Memory B cell (primary cell): ENCODE data around the gene ACOT6.
"Not testable (repeated sequence)": the region's sequence is repeated elsewhere in the genome, so short reads cannot be mapped to it uniquely, and the experiment has no call there.

Source experiments
- ATAC-seq: fragments of 150-1000 bp; cut with Tn5 transposase; 2 replicates; pipeline ENCODE4 v1.10.0; 2021; ENCODE audit warnings: low read depth, mild to moderate bottlenecking, moderate library complexity
- DNase-seq, 2 donors: peaks; one replicate each; pipeline ENCODE4 v3.0.0; 2022; ENCODE audit warnings: low spot score in 2 of 2
- H3K27ac Mint-ChIP-seq: one replicate; pipeline ENCODE4 v1.8.0; 2022; ENCODE audit warnings: mild to moderate bottlenecking, moderate library complexity, mixed read lengths
- H3K27me3 Mint-ChIP-seq: one replicate; pipeline ENCODE4 v1.8.0; 2022; ENCODE audit warnings: mixed read lengths
- H3K36me3 Mint-ChIP-seq: one replicate; pipeline ENCODE4 v1.8.0; 2022; ENCODE audit warnings: mild to moderate bottlenecking, mixed read lengths
- H3K4me1 Mint-ChIP-seq: one replicate; pipeline ENCODE4 v1.8.0; 2022; ENCODE audit warnings: mixed read lengths
- H3K4me3 Mint-ChIP-seq: one replicate; pipeline ENCODE4 v1.8.0; 2022; ENCODE audit warnings: mild to moderate bottlenecking, moderate library complexity, mixed read lengths
- H3K9me3 Mint-ChIP-seq: one replicate; pipeline ENCODE4 v1.8.0; 2022; ENCODE audit warnings: mixed read lengths

Gene ACOT6

DNA sequence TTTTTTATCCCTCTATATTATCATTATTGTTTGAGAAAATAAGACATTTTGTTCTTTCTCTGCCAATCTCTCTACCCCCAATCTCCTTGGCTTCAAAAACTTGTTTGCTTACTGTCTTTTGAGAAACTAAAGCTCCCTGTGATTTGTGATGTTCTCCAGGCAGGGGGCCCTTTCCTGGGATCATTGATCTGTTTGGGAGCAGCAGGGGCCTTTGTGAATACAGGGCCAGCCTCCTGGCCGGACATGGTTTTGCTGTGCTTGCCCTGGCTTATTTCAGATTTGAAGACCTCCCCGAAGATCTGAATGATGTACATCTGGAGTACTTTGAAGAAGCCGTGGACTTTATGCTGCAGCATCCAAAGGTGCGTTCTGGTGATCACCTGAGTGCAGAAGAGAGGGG is 4.5 kb downstream of the ACOT6 start:
- ATAC-seq (no peak), DNase-seq (no peak)
- H3K27me3 Mint-ChIP-seq, result no peaks in the 10 kb centered on the region
- no peak overlapping the region for H3K4me3 Mint-ChIP-seq
- H3K27ac Mint-ChIP-seq, result no peak overlapping the region
- no peaks in the 10 kb centered on the region for H3K36me3 Mint-ChIP-seq
- no peaks in the 10 kb centered on the region for H3K9me3 Mint-ChIP-seq
- no peaks in the 10 kb centered on the region for H3K4me1 Mint-ChIP-seq

DNA sequence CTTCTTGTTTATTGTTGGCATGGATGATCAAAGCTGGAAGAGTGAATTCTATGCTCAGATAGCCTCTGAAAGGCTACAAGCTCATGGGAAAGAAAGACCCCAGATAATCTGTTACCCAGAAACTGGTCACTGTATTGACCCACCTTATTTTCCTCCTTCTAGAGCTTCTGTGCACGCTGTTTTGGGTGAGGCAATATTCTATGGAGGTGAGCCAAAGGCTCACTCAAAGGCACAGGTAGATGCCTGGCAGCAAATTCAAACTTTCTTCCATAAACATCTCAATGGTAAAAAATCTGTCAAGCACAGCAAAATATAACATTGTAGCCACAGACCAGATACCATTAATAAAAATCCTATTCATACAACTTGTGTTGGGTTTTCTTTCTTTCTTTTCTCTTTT is 7.2 kb downstream of the ACOT6 start:
- Mint-ChIP-seq H3K27me3 (no peaks in the 10 kb centered on the region), H3K36me3 (no peaks in the 10 kb centered on the region), H3K27ac (no peak overlapping the region), H3K9me3 (no peaks in the 10 kb centered on the region), H3K4me1 (no peaks in the 10 kb centered on the region), H3K4me3 (no peak overlapping the region)
- no peak for ATAC-seq
- no peak for DNase-seq

DNA sequence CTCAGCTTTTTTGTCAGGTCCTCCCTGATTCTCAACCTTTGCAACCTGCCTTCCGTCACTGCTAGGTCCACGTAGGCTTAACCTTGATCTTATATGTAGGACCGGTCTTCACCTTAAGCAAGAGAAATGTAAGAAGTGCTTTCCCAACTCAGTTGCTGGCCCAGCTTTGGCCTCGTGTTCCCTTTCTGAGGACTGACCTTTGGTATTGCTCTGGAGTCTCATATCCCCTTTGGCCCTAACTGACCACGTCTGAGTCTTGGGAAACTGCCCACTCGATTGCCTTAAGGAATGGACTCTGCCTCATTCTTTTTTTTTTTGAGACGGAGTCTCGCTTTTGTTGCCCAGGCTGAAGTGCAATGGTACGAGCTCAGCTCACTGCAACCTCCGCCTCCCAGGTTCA is 8.0 kb downstream of the ACOT6 start:
- ATAC-seq (no peak), DNase-seq (no peak)
- Mint-ChIP-seq H3K27me3 (no peaks in the 10 kb centered on the region), H3K4me3 (no peak overlapping the region), H3K4me1 (no peaks in the 10 kb centered on the region), H3K36me3 (no peaks in the 10 kb centered on the region), H3K27ac (no peak overlapping the region), H3K9me3 (no peaks in the 10 kb centered on the region)

DNA sequence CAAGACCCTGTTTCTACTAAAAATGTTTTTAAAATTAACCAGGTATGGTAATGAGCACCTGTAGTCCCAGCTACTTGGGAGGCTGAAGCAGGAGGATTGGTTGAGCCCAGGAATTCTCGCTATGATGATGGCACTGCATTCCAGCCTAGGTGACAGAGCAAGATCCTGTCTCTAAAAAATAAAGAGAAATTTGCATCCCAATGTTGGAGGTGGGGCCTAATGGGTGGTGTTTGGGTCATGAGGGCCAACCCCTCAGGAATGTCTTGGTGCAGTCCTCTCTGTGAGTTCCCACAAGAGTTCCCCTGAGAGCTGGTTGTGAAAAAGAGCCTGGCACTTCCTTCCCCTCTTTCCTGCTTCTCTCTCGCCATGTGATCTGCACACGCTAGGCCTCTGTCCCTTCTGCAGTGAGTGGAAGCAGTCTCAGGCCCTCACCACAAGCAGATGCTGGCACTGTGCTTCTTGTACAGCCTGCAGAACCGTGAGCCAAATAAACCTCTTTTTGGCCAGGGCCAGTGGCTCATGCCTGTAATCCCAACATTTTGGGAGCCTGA is 11.3 kb downstream of the ACOT6 start:
- H3K9me3 Mint-ChIP-seq, result no peaks in the 10 kb centered on the region
- no peak overlapping the region for H3K27ac Mint-ChIP-seq
- H3K27me3 Mint-ChIP-seq, result no peaks in the 10 kb centered on the region
- no peaks in the 10 kb centered on the region for H3K36me3 Mint-ChIP-seq
- ATAC-seq (no peak), DNase-seq (no peak)
- no peaks in the 10 kb centered on the region for H3K4me1 Mint-ChIP-seq
- no peak overlapping the region for H3K4me3 Mint-ChIP-seq

DNA sequence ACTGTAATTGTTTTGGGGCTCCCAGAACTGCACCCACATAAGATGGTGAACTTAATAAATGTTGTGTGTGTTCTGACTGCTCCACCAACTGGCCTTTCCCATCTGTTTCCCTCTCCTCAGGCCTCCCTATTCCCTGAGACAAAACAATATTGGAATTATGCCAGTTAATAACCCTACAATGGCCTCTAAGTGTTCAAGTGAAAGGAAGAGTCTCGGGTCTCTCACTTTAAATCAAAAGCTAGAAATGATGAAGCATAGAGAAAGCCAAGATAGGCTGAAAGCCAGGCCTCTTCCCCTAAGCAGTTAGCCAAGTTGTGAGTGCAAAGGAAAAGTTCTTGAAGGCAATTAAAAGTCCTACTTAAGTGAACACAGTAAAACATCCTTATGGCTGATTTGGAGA is 13.4 kb downstream of the ACOT6 start:
- no peak for DNase-seq
- no peaks in the 10 kb centered on the region for H3K4me1 Mint-ChIP-seq
- no peak for ATAC-seq
- no peaks in the 10 kb centered on the region for H3K27me3 Mint-ChIP-seq
- H3K27ac Mint-ChIP-seq, result no peak overlapping the region
- H3K9me3 Mint-ChIP-seq, result no peaks in the 10 kb centered on the region
- no peak overlapping the region for H3K4me3 Mint-ChIP-seq
- H3K36me3 Mint-ChIP-seq, result no peaks in the 10 kb centered on the region

DNA sequence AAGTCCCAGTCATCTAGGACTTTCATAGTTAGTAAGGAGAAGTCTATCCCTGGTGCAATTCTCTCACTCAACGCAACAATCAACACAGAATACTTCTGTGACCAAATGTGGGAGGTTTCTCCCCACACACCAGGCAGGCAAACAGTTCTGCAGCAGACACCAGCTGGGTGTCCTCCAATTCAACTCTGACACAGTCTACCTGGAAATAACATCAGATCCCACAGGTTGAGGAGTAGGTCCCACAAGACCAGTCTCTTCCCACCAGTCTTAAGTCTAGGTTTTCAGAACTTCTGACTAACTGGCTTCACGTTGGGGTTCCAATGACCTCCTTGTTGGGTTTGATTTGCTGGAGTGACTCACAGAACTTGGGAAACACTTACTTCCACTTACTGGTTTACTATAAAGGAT is 14.8 kb downstream of the ACOT6 start:
- H3K27ac Mint-ChIP-seq, result no peak overlapping the region
- H3K9me3 Mint-ChIP-seq, result no peaks in the 10 kb centered on the region
- ATAC-seq (no peak), DNase-seq (no peak)
- no peak overlapping the region for H3K4me3 Mint-ChIP-seq
- H3K36me3 Mint-ChIP-seq, result no peaks in the 10 kb centered on the region
- H3K27me3 Mint-ChIP-seq, result no peaks in the 10 kb centered on the region
- H3K4me1 Mint-ChIP-seq, result no peaks in the 10 kb centered on the region

DNA sequence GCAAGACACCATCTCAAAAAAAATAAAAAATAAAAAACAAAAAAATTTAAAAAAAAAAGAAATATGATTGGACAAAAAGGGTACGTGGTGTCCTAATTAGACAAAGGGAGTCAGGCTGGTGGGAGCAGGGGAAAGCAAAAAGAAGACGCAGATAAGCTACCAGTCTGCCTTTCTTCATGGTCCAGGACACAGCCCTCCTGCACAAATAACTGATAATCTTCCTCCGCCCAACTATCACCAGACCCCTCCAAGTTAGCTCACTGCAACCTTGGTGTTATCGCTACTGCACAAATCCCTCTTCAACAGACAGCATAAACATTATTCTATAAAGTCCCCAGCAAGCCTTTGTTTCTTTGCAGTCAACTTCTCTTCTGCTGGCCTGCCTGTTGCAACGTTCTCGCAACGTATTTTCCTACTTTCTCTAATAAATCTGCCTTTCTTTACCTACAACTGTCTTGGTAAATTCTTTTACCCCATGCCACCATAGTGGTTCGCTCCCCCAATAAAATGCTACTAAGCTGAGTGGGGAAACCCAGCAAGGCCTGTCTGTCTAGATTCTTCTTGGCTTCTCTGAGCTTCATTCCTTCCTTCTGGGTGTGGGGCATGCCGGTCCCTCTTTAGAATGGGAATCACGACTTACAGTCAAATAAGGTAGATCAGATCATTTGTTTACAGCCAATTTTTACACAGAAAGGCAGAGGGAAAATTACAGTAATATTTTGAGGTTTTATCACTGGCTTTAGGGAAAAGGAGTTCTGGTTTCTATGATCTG is 17.9 kb downstream of the ACOT6 start:
- ATAC-seq (no peak), DNase-seq (no peak)
- peaks cover 3% of the 10 kb centered on the region for H3K4me1 Mint-ChIP-seq
- no peaks in the 10 kb centered on the region for H3K27me3 Mint-ChIP-seq
- no peaks in the 10 kb centered on the region for H3K36me3 Mint-ChIP-seq
- H3K4me3 Mint-ChIP-seq, result no peak overlapping the region
- no peaks in the 10 kb centered on the region for H3K9me3 Mint-ChIP-seq
- no peak overlapping the region for H3K27ac Mint-ChIP-seq

DNA sequence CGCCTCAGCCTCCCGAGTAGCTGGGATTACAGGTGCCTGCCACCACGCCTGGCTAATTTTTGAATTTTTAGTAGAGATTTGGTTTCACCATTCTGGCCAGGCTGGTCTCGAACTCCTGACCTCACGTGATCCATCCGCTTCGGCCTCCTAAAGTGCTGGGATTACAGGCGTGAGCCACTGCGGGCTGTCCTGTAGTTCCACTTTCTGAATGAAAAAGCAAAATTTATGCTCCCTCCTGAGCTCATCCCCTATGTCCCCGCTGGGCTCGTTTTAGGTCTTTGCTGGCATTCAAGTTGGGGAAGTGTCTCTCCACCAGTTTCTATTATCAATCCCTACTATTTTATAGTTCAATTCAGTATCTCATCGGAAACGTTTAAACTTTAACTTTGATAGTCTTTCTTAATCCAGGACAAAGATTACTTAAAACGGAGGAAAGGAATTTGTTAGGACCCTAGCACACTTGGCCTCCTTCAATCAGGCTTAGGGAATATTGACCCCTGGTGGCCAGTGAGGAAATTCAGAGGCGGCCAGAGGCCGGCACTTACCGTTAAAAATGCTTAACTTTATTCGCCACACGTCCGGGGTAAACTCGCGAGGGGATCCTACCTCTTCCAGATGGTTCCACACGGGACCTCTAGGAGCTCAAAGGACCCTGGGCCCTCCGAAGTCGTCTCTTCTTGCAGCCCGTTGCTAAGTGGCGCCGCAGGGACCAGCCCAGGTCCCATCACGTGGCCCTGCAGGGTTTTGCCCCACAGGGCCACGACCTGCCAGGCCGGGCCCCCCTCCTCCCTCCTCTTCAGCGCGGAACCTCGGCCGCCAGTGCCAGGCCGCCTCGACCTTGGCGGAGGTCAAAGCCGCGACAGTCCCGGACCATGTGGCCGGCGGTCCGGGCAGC is 21.0 kb downstream of the ACOT6 start:
- Mint-ChIP-seq H3K4me1 (peaks cover 3% of the 10 kb centered on the region), H3K27ac (peak overlapping the region; percentile 67), H3K4me3 (peak overlapping the region; percentile 80), H3K9me3 (no peaks in the 10 kb centered on the region), H3K27me3 (no peaks in the 10 kb centered on the region), H3K36me3 (no peaks in the 10 kb centered on the region)
- ATAC-seq, result peak; percentile 82
- DNase-seq, result peak; percentile 58

DNA sequence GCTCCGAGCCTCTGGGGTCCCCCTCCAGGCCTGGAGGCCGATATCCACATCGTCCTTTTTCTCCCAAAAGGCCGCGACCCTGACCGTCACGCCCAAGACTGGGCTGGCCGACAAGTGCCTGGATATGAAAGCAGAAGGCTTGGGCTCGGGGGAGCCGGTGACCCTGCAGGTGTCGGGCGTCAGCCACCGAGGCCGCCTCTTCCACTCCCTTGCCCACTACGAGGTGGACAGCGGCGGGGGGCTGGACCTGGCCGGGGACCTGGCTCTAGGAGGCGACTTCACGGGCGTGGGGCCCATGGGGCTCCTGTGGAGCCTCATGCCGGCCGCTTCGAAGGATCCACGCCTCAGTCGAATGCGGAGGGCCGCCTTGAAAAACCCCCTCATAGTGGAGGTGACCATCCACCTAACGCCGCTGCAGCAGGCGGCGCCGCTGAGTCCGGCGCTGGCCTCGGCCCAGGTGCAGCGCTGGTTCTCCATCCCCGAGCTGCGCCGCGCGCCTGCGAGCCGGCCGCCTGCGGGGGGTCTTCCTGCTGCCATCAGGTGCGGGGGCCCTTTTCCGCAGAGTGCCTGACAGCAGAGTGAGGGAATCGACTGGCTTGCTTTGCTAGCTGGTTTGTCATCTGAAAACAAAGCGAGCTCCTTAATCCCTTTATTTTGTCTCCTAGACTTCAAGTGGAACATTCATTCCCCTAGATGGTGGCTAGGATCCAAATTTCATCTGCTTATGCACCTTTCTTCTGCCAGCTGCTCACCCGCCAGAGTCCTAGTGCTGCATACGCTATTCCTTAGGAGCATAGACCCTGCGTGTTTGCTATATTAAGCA is 21.9 kb downstream of the ACOT6 start:
- Mint-ChIP-seq H3K9me3 (no peaks in the 10 kb centered on the region), H3K27ac (peak overlapping the region; percentile 67), H3K36me3 (no peaks in the 10 kb centered on the region), H3K4me3 (peak overlapping the region; percentile 80), H3K4me1 (peaks cover 3% of the 10 kb centered on the region), H3K27me3 (no peaks in the 10 kb centered on the region)
- no peak for ATAC-seq
- no peak for DNase-seq

DNA sequence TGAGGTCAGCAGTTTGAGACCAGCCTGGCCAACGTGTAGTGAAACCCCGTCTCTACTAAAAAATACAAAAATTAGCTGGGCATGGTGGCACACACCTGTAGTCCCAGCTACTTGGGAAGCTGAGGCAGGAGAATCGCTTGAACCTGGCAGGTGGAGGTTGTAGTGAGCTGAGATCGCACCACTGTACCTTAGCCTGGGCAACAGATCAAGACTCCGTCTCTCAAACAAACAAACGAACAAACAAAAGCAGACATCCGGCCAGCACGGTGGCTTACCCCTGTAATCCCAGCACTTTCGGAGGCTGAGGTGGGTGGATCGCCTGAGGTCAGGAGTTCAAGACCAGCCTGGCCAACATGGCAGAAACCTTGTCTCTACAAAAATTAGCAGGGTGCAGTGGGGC is 24.0 kb downstream of the ACOT6 start:
- H3K36me3 Mint-ChIP-seq, H3K9me3 Mint-ChIP-seq, H3K4me3 Mint-ChIP-seq, H3K4me1 Mint-ChIP-seq, H3K27ac Mint-ChIP-seq, ATAC-seq, DNase-seq, H3K27me3 Mint-ChIP-seq: not testable (repeated sequence)

DNA sequence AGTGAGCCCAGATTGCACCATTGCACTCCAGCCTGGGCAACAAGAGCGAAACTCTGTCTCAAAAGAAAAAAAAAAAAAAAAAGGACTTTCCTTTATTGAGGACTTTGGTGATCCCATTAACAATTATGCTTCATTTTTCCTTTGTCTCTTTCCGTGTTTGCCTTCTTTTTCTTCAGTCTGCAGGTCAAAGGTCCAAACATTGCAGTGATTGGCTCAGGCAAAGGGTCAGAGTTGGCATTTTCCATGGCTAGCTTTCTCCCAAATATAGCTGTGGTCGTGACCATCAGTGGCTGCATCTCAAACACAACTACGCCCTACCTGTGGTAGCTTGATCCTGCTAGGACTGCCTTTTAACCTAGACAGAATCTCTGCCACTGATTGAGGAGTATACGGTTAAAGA is 25.5 kb downstream of the ACOT6 start:
- DNase-seq (no peak), ATAC-seq (no peak)
- no peak overlapping the region for H3K27ac Mint-ChIP-seq
- no peaks in the 10 kb centered on the region for H3K36me3 Mint-ChIP-seq
- H3K27me3 Mint-ChIP-seq, result no peaks in the 10 kb centered on the region
- H3K9me3 Mint-ChIP-seq, result no peaks in the 10 kb centered on the region
- no peak overlapping the region for H3K4me3 Mint-ChIP-seq
- peaks cover 3% of the 10 kb centered on the region for H3K4me1 Mint-ChIP-seq

DNA sequence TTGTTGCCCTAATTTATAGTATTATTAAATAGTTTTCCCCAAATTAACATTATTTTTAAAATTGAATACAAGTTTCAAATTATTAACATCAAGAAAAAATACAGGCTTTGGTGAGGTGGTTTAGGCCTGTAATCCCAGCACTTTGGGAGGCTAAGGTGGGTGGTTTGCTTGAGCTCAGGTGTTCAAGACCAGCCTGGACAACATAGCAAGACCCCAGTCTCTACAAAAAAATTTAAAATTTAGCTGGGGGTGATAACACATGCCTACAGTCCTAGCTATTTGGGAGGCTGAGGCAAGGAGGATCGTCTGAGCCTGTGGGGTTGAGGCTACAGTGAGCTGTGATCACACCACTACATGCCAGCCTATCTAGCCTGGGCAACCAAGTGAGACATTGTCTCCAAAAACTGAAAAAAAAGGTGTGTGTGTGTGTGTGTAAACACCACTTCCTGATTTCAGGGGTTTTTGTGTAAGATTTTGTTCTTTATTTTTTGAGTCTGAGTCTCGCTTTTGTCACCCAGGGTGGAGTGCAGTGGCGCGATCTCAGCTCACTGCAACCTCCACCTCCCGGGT is 28.6 kb downstream of the ACOT6 start:
- Mint-ChIP-seq H3K27ac (no peak overlapping the region), H3K27me3 (no peaks in the 10 kb centered on the region), H3K9me3 (no peaks in the 10 kb centered on the region), H3K36me3 (no peaks in the 10 kb centered on the region), H3K4me3 (no peak overlapping the region), H3K4me1 (peaks cover 11% of the 10 kb centered on the region)
- no peak for DNase-seq
- peak; percentile 29 for ATAC-seq

DNA sequence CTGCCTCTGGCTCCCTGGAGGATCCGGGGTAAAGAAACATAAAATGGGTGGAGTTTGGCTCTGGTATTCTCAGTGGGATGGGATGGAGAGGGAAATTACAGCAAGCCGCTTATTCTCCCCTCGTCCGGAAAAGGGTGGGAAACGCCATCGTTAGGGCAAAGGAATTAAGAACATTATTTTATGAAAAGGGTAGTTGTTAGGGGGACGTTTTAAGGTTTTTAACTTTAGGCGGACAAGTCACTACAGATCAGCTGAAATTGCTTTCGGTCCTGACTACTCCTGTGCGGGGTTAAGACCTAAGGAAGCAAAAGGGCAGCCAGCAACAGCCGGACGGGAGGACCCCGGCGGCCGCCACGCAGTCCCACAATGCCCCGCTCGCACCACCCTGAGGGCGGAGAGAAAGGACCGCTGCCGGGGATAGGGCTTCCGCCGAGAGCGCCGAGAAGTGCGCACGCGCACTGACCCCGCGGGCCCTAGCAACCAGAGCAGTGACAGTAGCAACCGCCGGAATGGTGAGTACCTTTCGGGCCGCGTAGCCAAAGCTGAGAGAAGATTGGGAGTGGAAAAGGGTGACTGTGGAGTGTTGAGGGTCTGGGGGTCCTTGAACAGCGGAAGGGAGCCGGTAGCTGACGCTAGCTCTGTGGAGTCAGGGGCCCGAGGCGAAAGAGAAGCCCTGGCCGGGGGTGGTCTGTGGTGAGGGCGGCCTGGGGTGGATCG is 32.4 kb downstream of the ACOT6 start, which contains the start of gene DNAL1:
Gene DNAL1, plus strand, starts transcription at position 456 of the 717 bp plus-strand sequence. Its CDS starts 54 bp downstream, at position 510.
- peak; percentile 98 for ATAC-seq
- peak within 1 kb of the TSS; percentile 95 for H3K27ac Mint-ChIP-seq

More for the DNA sequence above, 32.4 kb downstream of the ACOT6 start, which contains the start of gene DNAL1:
- Mint-ChIP-seq H3K9me3 (no peaks in the 10 kb centered on the region), H3K4me3 (peak within 1 kb of the TSS; percentile 92), H3K4me1 (peaks cover 11% of the 10 kb centered on the region), H3K36me3 (no peaks in the 10 kb centered on the region), H3K27me3 (no peaks in the 10 kb centered on the region)
- peak; percentile 83 to 84 for DNase-seq
